ENCODE results near the gene GPR21. TPM values are rescaled to one million over a fixed set of nuclear protein-coding genes. Genes with fewer than 3 reads are reported as not detected.

Gene GPR21
- total RNA-seq, 1 donor from 2014 or later: 0.68 TPM

GRCh38 chr9:123064716-123065115 lies 31.2 kb downstream of the GPR21 start:
- DNase-seq: no peak

DNA sequence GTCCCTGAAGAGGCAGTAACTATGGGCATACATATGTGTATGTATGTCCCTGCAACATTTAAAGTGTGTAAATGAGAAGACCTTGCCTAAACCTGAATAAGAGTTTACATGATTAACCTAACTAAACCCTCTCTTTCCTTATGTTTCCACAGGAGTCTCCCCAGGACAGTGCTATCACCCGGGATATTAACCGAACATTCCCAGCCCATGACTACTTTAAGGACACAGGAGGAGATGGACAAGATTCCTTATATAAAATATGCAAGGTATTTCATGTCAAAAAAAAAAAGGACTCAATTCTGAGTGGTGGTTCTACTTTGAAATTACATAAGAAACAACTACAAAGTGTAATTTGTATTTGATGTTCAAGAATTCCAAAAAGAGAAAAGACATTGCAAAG lies 31.7 kb downstream of the GPR21 start:
- DNase-seq: no peak

DNA sequence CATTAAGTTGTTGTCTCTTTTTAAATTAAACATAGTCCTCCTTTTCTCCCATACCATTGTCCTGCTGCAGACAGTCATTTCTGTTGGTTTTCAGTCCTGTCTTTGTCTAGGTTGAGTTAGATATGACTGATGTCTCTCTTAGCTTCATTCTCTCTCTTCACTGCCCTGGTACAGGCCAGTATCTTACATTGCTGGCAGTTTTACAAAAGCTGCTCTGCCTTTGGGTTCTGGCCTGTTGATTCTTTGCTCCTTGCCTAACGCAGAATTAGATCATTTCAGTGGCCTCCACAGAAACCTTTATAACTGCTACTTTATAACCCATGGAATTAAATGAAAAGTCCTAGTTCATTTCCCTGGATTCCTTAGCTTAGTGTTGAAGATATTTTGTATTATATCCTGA lies 33.7 kb downstream of the GPR21 start:
- DNase-seq: no peak

GRCh38 chr9:123069010-123069481 lies 35.6 kb downstream of the GPR21 start:
- peak; percentile 62 for DNase-seq

DNA sequence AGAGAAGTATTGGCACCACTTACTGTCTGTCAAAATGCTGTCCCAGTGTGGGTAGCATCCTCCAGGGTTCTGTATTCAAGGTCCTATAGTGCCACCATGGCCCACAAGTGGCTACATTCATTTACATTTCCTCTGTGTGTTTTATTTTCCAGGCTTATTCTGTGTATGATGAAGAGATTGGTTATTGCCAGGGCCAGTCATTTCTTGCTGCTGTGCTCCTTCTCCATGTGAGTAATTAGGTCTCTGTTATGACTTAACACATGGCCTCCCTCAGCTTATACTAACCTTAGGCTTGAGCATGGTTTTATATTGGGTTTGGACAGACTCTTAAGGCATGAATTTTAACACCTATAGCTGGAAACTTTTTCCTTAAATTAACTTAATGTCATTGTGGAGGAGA lies 36.7 kb downstream of the GPR21 start:
- DNase-seq: no peak

DNA sequence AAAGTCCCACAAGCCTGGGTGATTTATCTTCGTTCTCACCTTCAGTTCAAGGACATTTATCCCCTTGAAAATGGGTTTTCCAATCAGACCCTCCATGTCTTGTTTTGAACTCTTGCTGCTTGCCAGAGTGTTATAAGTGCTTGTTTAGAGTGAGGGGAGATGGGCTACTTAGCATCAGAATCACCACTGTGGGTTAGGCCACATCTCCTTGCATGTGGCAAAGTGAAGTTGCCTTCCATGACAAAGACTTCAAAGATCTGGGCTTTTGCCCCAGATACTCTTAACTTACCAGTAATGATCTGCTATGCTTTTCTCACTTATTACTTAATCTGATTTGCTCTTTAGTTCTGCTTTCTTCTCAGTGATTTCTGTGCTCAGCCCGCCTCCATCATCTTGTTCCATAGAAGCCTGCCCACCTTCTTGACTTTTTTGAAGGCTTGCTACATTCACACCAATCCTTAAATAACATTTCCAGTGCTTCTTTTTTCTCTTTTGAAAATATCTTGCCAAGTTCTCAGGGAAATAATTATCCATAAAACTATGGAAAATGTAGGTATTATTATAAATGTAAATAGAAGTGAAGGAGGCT lies 39.0 kb downstream of the GPR21 start:
- no peak for DNase-seq

DNA sequence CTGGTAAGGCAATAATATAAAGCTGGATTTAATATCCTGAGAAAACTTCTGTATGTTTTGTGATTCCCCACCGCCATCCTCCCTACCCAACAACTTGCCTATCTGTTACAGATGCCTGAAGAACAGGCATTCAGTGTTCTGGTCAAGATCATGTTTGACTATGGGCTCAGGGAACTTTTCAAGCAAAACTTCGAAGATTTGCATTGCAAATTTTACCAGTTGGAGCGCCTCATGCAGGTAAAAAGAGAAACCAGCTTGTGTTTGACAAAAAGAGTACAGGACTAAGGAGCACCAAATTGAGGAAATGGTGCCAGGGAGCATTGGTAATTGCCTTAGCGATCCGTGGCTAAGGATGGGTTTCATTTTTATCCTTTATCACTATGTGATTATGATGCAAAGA lies 40.0 kb downstream of the GPR21 start:
- no peak for DNase-seq

GRCh38 chr9:123073991-123074422 lies 40.5 kb downstream of the GPR21 start:
- DNase-seq: peak; percentile 46

GRCh38 chr9:123074628-123075027 lies 41.2 kb downstream of the GPR21 start:
- DNase-seq: no peak

- no peak for DNase-seq
Measured at GRCh38 chr9:123080444-123080843, 47.0 kb downstream of the GPR21 start.

DNA sequence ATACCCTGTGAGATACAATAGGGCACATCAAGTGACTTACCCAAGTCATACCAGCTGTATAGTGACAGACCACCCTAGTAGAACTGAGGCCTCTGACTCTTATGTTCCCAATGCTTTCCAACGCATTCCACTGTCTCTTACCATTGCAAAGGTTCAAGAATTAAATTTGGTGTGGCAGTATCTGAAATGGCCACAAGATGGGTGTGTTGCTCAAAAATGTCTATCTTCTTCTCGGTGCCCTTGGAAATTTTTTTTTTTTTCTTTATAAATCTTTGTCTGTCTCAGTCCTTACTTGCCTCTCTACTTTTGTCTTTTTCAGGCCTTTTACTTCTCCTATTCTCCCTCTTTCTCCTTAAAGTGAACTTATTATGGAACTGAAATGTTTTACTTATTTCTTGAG lies 48.4 kb downstream of the GPR21 start:
- peak; percentile 75 for DNase-seq

- no peak for DNase-seq
Measured at GRCh38 chr9:123083680-123084079, 50.2 kb downstream of the GPR21 start.

GRCh38 chr9:123084256-123084655 lies 50.8 kb downstream of the GPR21 start:
- no peak for DNase-seq

Other genes with a start within 250 kb of the GPR21 start
- gene OR5C1, start 244.7 kb upstream of the GPR21 start, total RNA-seq: not detected in 2 replicates
- gene OR1K1, start 233.5 kb upstream of the GPR21 start, total RNA-seq: not detected in 2 replicates
- gene PDCL, start 205.1 kb upstream of the GPR21 start, total RNA-seq: 87.4 and 118 TPM in 2 replicates
- gene RC3H2, start 128.3 kb upstream of the GPR21 start, total RNA-seq: 88.0 and 114 TPM in 2 replicates
- 14.5 and 14.6 TPM in 2 replicates for gene ZBTB6, start 120.3 kb upstream of the GPR21 start, total RNA-seq
- 4.4 and 5.7 TPM in 2 replicates for gene ZBTB26, start 102.2 kb upstream of the GPR21 start, total RNA-seq
- 55.8 and 62.4 TPM in 2 replicates for gene RABGAP1, start 92.6 kb upstream of the GPR21 start, total RNA-seq
- gene STRBP, start 234.9 kb downstream of the GPR21 start, total RNA-seq: 11.4 and 16.9 TPM in 2 replicates